ENCODE measurements around the gene KATNBL1.

DNA sequence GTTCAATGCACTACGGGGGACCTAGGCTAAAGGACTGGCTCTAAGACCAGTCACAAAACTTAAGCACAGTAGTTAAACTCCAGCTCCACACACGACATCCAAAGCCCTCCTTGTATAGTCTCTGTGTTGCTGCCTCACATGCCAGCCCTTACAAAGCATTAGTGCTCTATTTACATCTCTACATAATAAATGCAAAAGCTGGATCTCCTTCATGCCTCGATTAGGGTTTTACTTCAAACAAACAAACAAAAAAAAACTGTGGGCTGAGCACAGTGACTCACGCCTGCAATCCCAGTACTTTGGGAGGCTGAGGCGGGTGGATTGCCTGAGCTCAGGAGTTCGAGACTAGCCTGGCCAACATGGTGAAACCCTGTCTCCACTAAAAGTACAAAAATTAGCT lies 98.4 kb downstream of the KATNBL1 start:
- TF ChIP-seq SMC3 (IDR thresholded peaks at IDR 0.05; ENCODE audit: low read depth, low read length) (no peak), TCF12 (IDR thresholded peaks at IDR 0.05) (no peak), POLR2AphosphoS5 (IDR thresholded peaks at IDR 0.05; ENCODE audit: low read depth, low read length) (no peak), EP300 (IDR thresholded peaks at IDR 0.05; ENCODE audit: borderline replicate concordance in 1 of 2, low read depth in 1 of 2, low read length in 1 of 2) (no peak), RFX5 (IDR thresholded peaks at IDR 0.05; ENCODE audit: low read length) (no peak), NFIC (IDR thresholded peaks at IDR 0.05; ENCODE audit: borderline replicate concordance) (no peak)
- TF ChIP-seq, protein P1, sequence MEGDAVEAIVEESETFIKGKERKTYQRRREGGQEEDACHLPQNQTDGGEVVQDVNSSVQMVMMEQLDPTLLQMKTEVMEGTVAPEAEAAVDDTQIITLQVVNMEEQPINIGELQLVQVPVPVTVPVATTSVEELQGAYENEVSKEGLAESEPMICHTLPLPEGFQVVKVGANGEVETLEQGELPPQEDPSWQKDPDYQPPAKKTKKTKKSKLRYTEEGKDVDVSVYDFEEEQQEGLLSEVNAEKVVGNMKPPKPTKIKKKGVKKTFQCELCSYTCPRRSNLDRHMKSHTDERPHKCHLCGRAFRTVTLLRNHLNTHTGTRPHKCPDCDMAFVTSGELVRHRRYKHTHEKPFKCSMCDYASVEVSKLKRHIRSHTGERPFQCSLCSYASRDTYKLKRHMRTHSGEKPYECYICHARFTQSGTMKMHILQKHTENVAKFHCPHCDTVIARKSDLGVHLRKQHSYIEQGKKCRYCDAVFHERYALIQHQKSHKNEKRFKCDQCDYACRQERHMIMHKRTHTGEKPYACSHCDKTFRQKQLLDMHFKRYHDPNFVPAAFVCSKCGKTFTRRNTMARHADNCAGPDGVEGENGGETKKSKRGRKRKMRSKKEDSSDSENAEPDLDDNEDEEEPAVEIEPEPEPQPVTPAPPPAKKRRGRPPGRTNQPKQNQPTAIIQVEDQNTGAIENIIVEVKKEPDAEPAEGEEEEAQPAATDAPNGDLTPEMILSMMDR (IDR thresholded peaks at IDR 0.05), result no peak
- TF ChIP-seq, protein P2, sequence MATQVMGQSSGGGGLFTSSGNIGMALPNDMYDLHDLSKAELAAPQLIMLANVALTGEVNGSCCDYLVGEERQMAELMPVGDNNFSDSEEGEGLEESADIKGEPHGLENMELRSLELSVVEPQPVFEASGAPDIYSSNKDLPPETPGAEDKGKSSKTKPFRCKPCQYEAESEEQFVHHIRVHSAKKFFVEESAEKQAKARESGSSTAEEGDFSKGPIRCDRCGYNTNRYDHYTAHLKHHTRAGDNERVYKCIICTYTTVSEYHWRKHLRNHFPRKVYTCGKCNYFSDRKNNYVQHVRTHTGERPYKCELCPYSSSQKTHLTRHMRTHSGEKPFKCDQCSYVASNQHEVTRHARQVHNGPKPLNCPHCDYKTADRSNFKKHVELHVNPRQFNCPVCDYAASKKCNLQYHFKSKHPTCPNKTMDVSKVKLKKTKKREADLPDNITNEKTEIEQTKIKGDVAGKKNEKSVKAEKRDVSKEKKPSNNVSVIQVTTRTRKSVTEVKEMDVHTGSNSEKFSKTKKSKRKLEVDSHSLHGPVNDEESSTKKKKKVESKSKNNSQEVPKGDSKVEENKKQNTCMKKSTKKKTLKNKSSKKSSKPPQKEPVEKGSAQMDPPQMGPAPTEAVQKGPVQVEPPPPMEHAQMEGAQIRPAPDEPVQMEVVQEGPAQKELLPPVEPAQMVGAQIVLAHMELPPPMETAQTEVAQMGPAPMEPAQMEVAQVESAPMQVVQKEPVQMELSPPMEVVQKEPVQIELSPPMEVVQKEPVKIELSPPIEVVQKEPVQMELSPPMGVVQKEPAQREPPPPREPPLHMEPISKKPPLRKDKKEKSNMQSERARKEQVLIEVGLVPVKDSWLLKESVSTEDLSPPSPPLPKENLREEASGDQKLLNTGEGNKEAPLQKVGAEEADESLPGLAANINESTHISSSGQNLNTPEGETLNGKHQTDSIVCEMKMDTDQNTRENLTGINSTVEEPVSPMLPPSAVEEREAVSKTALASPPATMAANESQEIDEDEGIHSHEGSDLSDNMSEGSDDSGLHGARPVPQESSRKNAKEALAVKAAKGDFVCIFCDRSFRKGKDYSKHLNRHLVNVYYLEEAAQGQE (IDR thresholded peaks at IDR 0.05; ENCODE audit: low read depth, low read length), result no peak
